HEK293 (cell line): ENCODE data around the gene FOXP4.

ENCODE experiments used
- CTCF ChIA-PET: fragments of 350-600 bp; formaldehyde crosslinking; extraction: SDS; loops from one replicate; lab custom pipeline; 2021; ENCODE audit warnings: antibody characterized with exemption; lab: Yijun Ruan, JAX
- POLR2A ChIA-PET: fragments of 300-600 bp; formaldehyde crosslinking; extraction: SDS; loops from one replicate; lab custom pipeline; 2020; ENCODE audit warnings: antibody characterized with exemption, inconsistent platforms; lab: Yijun Ruan, JAX
- H3K27ac ChIP-seq: fragments of 200-500 bp; sonication (Bioruptor generic); 2 replicates; pipeline ENCODE4 v1.5.1; 2014; ENCODE audit warnings: low read depth, low read length, control low read depth, inconsistent platforms; ENCODE audit errors: extremely low read depth
- H3K36me3 ChIP-seq, 2 experiments: fragments of 200-500 bp in 1 of 2; sonication (Bioruptor generic) in 1 of 2; 1 replicate in 1 of 2; 2 replicates in 1 of 2; pipeline ENCODE4 v1.5.1; 2014 to 2017; ENCODE audit warnings: inconsistent platforms in 2 of 2, low read length in 2 of 2; ENCODE audit not compliant: control insufficient read depth in 2 of 2, insufficient read depth in 1 of 2
- H3K4me1 ChIP-seq: fragments of 200-500 bp; sonication (Bioruptor generic); 2 replicates; pipeline ENCODE4 v1.5.1; 2014; ENCODE audit warnings: mild to moderate bottlenecking, low read length, inconsistent platforms; ENCODE audit not compliant: control insufficient read depth, insufficient read depth
- H3K4me3 ChIP-seq: 2 replicates; pipeline ENCODE4 v1.5.1; 2011; ENCODE audit warnings: low read depth, mild to moderate bottlenecking, control low read depth, low read length, moderate library complexity
- H3K9me3 ChIP-seq: fragments of 200-500 bp; sonication (Bioruptor generic); 2 replicates; pipeline ENCODE4 v1.5.1; 2014; ENCODE audit warnings: low read depth, low read length, inconsistent platforms; ENCODE audit not compliant: control insufficient read depth, insufficient read depth
- EGR2 ChIP-seq: fragments of 450-650 bp; formaldehyde crosslinking; IDR thresholded peaks from 2 replicates; pipeline ENCODE4 v1.5.1; 2016; ENCODE audit warnings: low read depth, missing biosample characterization, missing genetic modification characterization
- GLIS2 ChIP-seq: fragments of 450-650 bp; formaldehyde crosslinking; IDR thresholded peaks from 2 replicates; pipeline ENCODE4 v1.5.1; 2016; ENCODE audit warnings: missing biosample characterization, missing genetic modification characterization
- IKZF3 ChIP-seq: fragments of 450-650 bp; IDR thresholded peaks from 2 replicates; pipeline ENCODE4 v1.5.0; 2018; ENCODE audit warnings: missing biosample characterization, mild to moderate bottlenecking, missing genetic modification characterization, moderate library complexity
- KLF10 ChIP-seq: fragments of 450-650 bp; IDR thresholded peaks from 2 replicates; pipeline ENCODE4 v1.5.1; 2018; ENCODE audit warnings: missing biosample characterization, mild to moderate bottlenecking, missing genetic modification characterization
- KLF8 ChIP-seq: fragments of 450-650 bp; formaldehyde crosslinking; IDR thresholded peaks from 2 replicates; pipeline ENCODE4 v1.5.1; 2016; ENCODE audit warnings: missing biosample characterization, missing genetic modification characterization
- SETDB1 ChIP-seq: IDR thresholded peaks from one replicate; pipeline ENCODE4 v1.6.1; 2017; ENCODE audit warnings: mild to moderate bottlenecking, low read length, moderate library complexity, mixed read lengths; ENCODE audit not compliant: insufficient read length
- SP7 ChIP-seq: fragments of 450-650 bp; formaldehyde crosslinking; IDR thresholded peaks from 2 replicates; pipeline ENCODE4 v1.5.1; 2016; ENCODE audit warnings: missing biosample characterization, missing genetic modification characterization
- TCF7L2 ChIP-seq: IDR thresholded peaks from 2 replicates; pipeline ENCODE4 v1.6.1; 2011; ENCODE audit warnings: low read depth, mild to moderate bottlenecking, inconsistent platforms, low read length, moderate library complexity, borderline replicate concordance
- ZNF112 ChIP-seq: fragments of 450-650 bp; formaldehyde crosslinking; IDR thresholded peaks from 2 replicates; pipeline ENCODE4 v1.5.0; 2017; ENCODE audit warnings: missing biosample characterization, missing genetic modification characterization
- ZNF175 ChIP-seq: fragments of 450-650 bp; formaldehyde crosslinking; IDR thresholded peaks from 2 replicates; pipeline ENCODE4 v1.5.1; 2016; ENCODE audit warnings: missing biosample characterization, missing genetic modification characterization
- ZNF24 ChIP-seq: fragments of 450-650 bp; formaldehyde crosslinking; IDR thresholded peaks from 2 replicates; pipeline ENCODE4 v1.5.1; 2016; ENCODE audit warnings: missing biosample characterization, missing genetic modification characterization
- ZNF335 ChIP-seq: fragments of 450-650 bp; formaldehyde crosslinking; conservative IDR thresholded peaks from 2 replicates; pipeline ENCODE4 v1.5.1; 2016; ENCODE audit warnings: missing biosample characterization, missing genetic modification characterization
- ZNF423 ChIP-seq: fragments of 450-650 bp; formaldehyde crosslinking; IDR thresholded peaks from 2 replicates; pipeline ENCODE4 v1.5.1; 2016; ENCODE audit warnings: missing biosample characterization, missing genetic modification characterization
- TF ChIP-seq, protein P1 (sequence below): fragments of 450-650 bp; formaldehyde crosslinking; IDR thresholded peaks from 2 replicates; pipeline ENCODE4 v1.5.1; 2016; ENCODE audit warnings: missing biosample characterization, missing genetic modification characterization
- TF ChIP-seq, protein P2 (sequence below): sonication (generic); formaldehyde crosslinking; IDR thresholded peaks from 2 replicates; pipeline ENCODE4 v1.8.1; 2022; ENCODE audit warnings: mild to moderate bottlenecking, moderate library complexity, missing genetic modification reagents
- TF ChIP-seq, protein P3 (sequence below): fragments of 450-650 bp; formaldehyde crosslinking; IDR thresholded peaks from 2 replicates; pipeline ENCODE4 v1.5.1; 2016; ENCODE audit warnings: missing biosample characterization, missing genetic modification characterization, low read depth
- TF ChIP-seq, protein P4 (sequence below): fragments of 450-650 bp; formaldehyde crosslinking; optimal IDR thresholded peaks from 2 replicates; pipeline ENCODE3; 2016; ENCODE audit warnings: missing biosample characterization, mild to moderate bottlenecking, missing genetic modification characterization
- TF ChIP-seq, protein P5 (sequence below): fragments of 450-650 bp; formaldehyde crosslinking; IDR thresholded peaks from 2 replicates; pipeline ENCODE4 v1.5.1; 2016; ENCODE audit warnings: missing biosample characterization, missing genetic modification characterization
- TF ChIP-seq, protein P6 (sequence below): fragments of 450-650 bp; formaldehyde crosslinking; IDR thresholded peaks from 2 replicates; pipeline ENCODE4 v1.5.1; 2016; ENCODE audit warnings: missing biosample characterization, missing genetic modification characterization, borderline replicate concordance

The FOXP4 gene

DNA sequence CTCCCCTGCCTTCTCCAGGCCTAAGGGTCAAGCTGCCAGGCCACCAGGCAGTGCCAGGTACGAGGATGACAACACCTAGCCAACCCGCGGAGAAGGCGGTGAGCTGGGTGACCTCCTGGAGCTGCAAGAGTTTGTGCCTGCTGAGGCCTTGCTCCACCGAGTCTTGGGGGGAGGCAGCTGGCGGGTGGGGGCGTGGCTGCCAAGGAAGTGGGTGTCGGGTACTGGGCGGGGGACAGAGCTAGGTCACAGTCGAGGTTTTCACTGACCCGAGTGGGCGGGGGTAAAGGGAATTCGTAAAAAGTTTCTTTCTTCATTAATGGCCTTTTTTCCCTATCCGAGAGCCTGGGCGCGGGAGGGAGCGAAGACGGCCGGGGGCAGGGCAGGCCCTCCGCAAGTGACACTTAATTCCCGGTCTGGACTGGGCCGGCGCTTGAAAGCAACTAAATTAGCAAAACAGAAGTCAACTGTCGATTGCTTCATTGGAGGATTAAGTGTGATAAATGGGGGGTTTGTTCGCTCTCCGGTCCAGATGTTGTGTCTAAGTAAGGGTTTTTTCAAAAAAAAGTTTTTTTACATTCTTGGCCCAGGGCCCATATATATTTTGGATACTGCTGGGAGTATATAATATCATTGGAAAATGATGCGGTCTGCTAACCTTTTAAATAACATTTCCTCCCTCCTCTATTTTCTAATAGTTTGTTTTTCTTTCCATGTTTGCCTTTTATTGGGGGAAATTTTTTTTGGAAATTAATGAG is 43.1 kb upstream of the FOXP4 start (continued):
- TF ChIP-seq, protein P1, sequence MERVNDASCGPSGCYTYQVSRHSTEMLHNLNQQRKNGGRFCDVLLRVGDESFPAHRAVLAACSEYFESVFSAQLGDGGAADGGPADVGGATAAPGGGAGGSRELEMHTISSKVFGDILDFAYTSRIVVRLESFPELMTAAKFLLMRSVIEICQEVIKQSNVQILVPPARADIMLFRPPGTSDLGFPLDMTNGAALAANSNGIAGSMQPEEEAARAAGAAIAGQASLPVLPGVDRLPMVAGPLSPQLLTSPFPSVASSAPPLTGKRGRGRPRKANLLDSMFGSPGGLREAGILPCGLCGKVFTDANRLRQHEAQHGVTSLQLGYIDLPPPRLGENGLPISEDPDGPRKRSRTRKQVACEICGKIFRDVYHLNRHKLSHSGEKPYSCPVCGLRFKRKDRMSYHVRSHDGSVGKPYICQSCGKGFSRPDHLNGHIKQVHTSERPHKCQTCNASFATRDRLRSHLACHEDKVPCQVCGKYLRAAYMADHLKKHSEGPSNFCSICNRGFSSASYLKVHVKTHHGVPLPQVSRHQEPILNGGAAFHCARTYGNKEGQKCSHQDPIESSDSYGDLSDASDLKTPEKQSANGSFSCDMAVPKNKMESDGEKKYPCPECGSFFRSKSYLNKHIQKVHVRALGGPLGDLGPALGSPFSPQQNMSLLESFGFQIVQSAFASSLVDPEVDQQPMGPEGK (tag by site-specific recombination): peak; percentile 66
- TF ChIP-seq KLF8 (tag by site-specific recombination) (0 out of 2 replicates have a peak, but pooled peaks have one; percentile 50), KLF10 (tag by site-specific recombination) (peak; percentile 27), ZNF335 (tag by site-specific recombination) (peak; percentile 89), SETDB1 (no peak), ZNF112 (tag by site-specific recombination) (no peak), GLIS2 (0 out of 2 replicates have a peak, but pooled peaks have one; percentile 28), SP7 (tag by site-specific recombination) (peak; percentile 36)
- TF ChIP-seq, protein P2, sequence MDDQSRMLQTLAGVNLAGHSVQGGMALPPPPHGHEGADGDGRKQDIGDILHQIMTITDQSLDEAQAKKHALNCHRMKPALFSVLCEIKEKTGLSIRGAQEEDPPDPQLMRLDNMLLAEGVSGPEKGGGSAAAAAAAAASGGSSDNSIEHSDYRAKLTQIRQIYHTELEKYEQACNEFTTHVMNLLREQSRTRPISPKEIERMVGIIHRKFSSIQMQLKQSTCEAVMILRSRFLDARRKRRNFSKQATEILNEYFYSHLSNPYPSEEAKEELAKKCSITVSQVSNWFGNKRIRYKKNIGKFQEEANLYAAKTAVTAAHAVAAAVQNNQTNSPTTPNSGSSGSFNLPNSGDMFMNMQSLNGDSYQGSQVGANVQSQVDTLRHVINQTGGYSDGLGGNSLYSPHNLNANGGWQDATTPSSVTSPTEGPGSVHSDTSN (CRISPR knock-in tag): no peak

DNA sequence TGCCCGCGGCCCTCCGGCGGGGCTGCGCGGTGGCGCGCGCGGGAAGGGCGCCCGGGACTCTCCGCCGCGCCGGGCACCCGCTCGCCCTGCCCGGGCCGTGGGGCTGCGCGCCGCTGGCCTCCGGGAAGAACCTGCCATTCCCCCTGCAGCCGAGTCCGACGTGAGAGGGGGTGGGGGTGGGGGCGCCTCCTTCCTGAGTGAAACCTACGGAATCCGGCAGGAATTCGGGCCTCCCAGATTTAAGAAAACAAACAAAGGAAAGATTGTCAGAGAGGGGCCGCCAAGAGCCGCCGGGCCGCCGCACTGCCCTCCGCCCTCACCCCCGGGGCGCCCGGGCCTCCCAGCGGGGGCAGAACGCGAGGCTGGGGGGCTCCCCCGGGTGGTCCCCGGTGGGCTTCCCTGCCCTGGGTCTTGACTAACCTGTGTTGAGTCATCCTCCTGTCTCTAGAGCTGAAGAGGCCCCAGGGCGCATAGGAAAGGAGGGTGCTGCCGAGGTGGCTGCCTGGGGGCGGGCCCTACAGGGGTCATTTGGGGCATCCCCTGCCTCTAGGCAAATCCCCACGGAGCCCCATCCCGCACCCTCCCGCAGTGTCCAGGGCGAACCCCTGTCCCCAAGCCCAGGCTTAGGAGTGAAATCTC is 42.2 kb upstream of the FOXP4 start:
- peak overlapping the region; percentile 37 for H3K4me3 ChIP-seq
- H3K9me3 ChIP-seq: no peaks in the 10 kb centered on the region
- CTCF ChIA-PET: interaction anchor here (0.5 to 0.7 kb wide), 2 partner anchors 86 to 186 kb away, joined by 3 read pairs; no protein-coding TSS in a partner anchor
- POLR2A ChIA-PET: interaction anchor here (1.3 kb wide), 1 partner anchor 61 kb away, joined by 3 read pairs; no protein-coding TSS in a partner anchor
- no peaks in the 10 kb centered on the region for H3K36me3 ChIP-seq
- peak overlapping the region; percentile 63 for H3K27ac ChIP-seq
- H3K4me1 ChIP-seq: peaks cover 13% of the 10 kb centered on the region
- TF ChIP-seq GLIS2 (peak; percentile 95), ZNF175 (tag by site-specific recombination) (no peak), TCF7L2 (no peak), ZNF24 (tag by site-specific recombination) (no peak), ZNF423 (tag by site-specific recombination) (peak; percentile 63), EGR2 (tag by site-specific recombination) (peak; percentile 47), IKZF3 (0 out of 2 replicates have a peak, but pooled peaks have one; percentile 10)
- TF ChIP-seq, protein P3, sequence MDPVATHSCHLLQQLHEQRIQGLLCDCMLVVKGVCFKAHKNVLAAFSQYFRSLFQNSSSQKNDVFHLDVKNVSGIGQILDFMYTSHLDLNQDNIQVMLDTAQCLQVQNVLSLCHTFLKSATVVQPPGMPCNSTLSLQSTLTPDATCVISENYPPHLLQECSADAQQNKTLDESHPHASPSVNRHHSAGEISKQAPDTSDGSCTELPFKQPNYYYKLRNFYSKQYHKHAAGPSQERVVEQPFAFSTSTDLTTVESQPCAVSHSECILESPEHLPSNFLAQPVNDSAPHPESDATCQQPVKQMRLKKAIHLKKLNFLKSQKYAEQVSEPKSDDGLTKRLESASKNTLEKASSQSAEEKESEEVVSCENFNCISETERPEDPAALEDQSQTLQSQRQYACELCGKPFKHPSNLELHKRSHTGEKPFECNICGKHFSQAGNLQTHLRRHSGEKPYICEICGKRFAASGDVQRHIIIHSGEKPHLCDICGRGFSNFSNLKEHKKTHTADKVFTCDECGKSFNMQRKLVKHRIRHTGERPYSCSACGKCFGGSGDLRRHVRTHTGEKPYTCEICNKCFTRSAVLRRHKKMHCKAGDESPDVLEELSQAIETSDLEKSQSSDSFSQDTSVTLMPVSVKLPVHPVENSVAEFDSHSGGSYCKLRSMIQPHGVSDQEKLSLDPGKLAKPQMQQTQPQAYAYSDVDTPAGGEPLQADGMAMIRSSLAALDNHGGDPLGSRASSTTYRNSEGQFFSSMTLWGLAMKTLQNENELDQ (tag by site-specific recombination): no peak
- TF ChIP-seq, protein P4, sequence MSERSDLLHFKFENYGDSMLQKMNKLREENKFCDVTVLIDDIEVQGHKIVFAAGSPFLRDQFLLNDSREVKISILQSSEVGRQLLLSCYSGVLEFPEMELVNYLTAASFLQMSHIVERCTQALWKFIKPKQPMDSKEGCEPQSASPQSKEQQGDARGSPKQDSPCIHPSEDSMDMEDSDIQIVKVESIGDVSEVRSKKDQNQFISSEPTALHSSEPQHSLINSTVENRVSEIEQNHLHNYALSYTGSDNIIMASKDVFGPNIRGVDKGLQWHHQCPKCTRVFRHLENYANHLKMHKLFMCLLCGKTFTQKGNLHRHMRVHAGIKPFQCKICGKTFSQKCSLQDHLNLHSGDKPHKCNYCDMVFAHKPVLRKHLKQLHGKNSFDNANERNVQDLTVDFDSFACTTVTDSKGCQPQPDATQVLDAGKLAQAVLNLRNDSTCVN (tag by site-specific recombination): peak; percentile 36
- TF ChIP-seq, protein P5, sequence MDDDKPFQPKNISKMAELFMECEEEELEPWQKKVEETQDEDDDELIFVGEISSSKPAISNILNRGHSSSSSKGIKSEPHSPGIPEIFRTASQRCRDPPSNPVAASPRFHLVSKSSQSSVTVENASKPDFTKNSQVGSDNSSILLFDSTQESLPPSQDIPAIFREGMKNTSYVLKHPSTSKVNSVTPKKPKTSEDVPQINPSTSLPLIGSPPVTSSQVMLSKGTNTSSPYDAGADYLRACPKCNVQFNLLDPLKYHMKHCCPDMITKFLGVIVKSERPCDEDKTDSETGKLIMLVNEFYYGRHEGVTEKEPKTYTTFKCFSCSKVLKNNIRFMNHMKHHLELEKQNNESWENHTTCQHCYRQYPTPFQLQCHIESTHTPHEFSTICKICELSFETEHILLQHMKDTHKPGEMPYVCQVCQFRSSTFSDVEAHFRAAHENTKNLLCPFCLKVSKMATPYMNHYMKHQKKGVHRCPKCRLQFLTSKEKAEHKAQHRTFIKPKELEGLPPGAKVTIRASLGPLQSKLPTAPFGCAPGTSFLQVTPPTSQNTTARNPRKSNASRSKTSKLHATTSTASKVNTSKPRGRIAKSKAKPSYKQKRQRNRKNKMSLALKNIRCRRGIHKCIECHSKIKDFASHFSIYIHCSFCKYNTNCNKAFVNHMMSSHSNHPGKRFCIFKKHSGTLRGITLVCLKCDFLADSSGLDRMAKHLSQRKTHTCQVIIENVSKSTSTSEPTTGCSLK: no peak
- TF ChIP-seq, protein P6, sequence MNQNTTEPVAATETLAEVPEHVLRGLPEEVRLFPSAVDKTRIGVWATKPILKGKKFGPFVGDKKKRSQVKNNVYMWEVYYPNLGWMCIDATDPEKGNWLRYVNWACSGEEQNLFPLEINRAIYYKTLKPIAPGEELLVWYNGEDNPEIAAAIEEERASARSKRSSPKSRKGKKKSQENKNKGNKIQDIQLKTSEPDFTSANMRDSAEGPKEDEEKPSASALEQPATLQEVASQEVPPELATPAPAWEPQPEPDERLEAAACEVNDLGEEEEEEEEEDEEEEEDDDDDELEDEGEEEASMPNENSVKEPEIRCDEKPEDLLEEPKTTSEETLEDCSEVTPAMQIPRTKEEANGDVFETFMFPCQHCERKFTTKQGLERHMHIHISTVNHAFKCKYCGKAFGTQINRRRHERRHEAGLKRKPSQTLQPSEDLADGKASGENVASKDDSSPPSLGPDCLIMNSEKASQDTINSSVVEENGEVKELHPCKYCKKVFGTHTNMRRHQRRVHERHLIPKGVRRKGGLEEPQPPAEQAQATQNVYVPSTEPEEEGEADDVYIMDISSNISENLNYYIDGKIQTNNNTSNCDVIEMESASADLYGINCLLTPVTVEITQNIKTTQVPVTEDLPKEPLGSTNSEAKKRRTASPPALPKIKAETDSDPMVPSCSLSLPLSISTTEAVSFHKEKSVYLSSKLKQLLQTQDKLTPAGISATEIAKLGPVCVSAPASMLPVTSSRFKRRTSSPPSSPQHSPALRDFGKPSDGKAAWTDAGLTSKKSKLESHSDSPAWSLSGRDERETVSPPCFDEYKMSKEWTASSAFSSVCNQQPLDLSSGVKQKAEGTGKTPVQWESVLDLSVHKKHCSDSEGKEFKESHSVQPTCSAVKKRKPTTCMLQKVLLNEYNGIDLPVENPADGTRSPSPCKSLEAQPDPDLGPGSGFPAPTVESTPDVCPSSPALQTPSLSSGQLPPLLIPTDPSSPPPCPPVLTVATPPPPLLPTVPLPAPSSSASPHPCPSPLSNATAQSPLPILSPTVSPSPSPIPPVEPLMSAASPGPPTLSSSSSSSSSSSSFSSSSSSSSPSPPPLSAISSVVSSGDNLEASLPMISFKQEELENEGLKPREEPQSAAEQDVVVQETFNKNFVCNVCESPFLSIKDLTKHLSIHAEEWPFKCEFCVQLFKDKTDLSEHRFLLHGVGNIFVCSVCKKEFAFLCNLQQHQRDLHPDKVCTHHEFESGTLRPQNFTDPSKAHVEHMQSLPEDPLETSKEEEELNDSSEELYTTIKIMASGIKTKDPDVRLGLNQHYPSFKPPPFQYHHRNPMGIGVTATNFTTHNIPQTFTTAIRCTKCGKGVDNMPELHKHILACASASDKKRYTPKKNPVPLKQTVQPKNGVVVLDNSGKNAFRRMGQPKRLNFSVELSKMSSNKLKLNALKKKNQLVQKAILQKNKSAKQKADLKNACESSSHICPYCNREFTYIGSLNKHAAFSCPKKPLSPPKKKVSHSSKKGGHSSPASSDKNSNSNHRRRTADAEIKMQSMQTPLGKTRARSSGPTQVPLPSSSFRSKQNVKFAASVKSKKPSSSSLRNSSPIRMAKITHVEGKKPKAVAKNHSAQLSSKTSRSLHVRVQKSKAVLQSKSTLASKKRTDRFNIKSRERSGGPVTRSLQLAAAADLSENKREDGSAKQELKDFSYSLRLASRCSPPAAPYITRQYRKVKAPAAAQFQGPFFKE (tag by site-specific recombination): no peak
